ENCODE results near the gene GREM1. TPM values are rescaled to one million over a fixed set of nuclear protein-coding genes. Genes with fewer than 3 reads are reported as not detected.

GREM1 gene
- total and polyA plus RNA-seq, 3 donors from 2014 or later: 1.4 to 1.8 (median 1.6) TPM

GRCh38 chr15:32718227-32718820, 520 bp downstream of the GREM1 start:
- Histone ChIP-seq H3K4me3 (peak overlapping the region; percentile 36 to 54), H3K9me3 (no peaks in the 10 kb centered on the region), H3K4me1 (peaks cover 10% of the 10 kb centered on the region), H3K36me3 (ENCODE audit: low read depth, missing control alignments) (no peaks in the 10 kb centered on the region), H3K27me3 (no peaks in the 10 kb centered on the region), H3K27ac (no peak overlapping the region)
- WGBS, 2 donors: 1 to 3% methylated on average over 6 to 60 of the region's 60 CpGs
- intact Hi-C loops (cut with DNase I; ENCODE audit: low total_unique reads): no loop called here
- no peak for TF ChIP-seq POLR2A (IDR thresholded peaks at IDR 0.05)
- TF ChIP-seq, protein P1, sequence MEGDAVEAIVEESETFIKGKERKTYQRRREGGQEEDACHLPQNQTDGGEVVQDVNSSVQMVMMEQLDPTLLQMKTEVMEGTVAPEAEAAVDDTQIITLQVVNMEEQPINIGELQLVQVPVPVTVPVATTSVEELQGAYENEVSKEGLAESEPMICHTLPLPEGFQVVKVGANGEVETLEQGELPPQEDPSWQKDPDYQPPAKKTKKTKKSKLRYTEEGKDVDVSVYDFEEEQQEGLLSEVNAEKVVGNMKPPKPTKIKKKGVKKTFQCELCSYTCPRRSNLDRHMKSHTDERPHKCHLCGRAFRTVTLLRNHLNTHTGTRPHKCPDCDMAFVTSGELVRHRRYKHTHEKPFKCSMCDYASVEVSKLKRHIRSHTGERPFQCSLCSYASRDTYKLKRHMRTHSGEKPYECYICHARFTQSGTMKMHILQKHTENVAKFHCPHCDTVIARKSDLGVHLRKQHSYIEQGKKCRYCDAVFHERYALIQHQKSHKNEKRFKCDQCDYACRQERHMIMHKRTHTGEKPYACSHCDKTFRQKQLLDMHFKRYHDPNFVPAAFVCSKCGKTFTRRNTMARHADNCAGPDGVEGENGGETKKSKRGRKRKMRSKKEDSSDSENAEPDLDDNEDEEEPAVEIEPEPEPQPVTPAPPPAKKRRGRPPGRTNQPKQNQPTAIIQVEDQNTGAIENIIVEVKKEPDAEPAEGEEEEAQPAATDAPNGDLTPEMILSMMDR (IDR thresholded peaks at IDR 0.05): no peak
- no peak for DNase-seq

GRCh38 chr15:32718821-32719716, 1.3 kb downstream of the GREM1 start:
- Histone ChIP-seq H3K27me3 (no peaks in the 10 kb centered on the region), H3K36me3 (ENCODE audit: low read depth, missing control alignments) (no peaks in the 10 kb centered on the region), H3K9me3 (no peaks in the 10 kb centered on the region), H3K4me1 (peaks cover 10% of the 10 kb centered on the region), H3K4me3 (peak overlapping the region; percentile 36 to 54), H3K27ac (no peak overlapping the region)
- no peak for DNase-seq
- WGBS, 2 donors: 4 to 8% methylated on average over 30 to 70 of the region's 70 CpGs
- intact Hi-C loops (cut with DNase I; ENCODE audit: low total_unique reads): no loop called here
- no peak for TF ChIP-seq POLR2A (IDR thresholded peaks at IDR 0.05)
- TF ChIP-seq, protein P1 (IDR thresholded peaks at IDR 0.05): no peak

- H3K36me3 ChIP-seq (ENCODE audit: low read depth, missing control alignments): no peaks in the 10 kb centered on the region
- H3K9me3 ChIP-seq: no peaks in the 10 kb centered on the region
- no peak overlapping the region for H3K4me3 ChIP-seq
- H3K27me3 ChIP-seq: no peaks in the 10 kb centered on the region
- H3K27ac ChIP-seq: no peak overlapping the region
- intact Hi-C loops (cut with DNase I; ENCODE audit: low total_unique reads): no loop called here
- no peak for DNase-seq
- peaks cover 10% of the 10 kb centered on the region for H3K4me1 ChIP-seq
- TF ChIP-seq POLR2A (IDR thresholded peaks at IDR 0.05): no peak
- TF ChIP-seq, protein P1 (IDR thresholded peaks at IDR 0.05): no peak
- 78 to 89% methylated on average over 6 of the region's 6 CpGs for WGBS, 2 donors
Observed at GRCh38 chr15:32721596-32721995, 3.8 kb downstream of the GREM1 start.

GRCh38 chr15:32722136-32722535, 4.3 kb downstream of the GREM1 start:
- no peak overlapping the region for H3K27ac ChIP-seq
- DNase-seq: no peak
- no peak overlapping the region for H3K4me3 ChIP-seq
- no peaks in the 10 kb centered on the region for H3K36me3 ChIP-seq (ENCODE audit: low read depth, missing control alignments)
- H3K4me1 ChIP-seq: peaks cover 10% of the 10 kb centered on the region
- TF ChIP-seq POLR2A (IDR thresholded peaks at IDR 0.05): no peak
- TF ChIP-seq, protein P1 (IDR thresholded peaks at IDR 0.05): no peak
- H3K9me3 ChIP-seq: no peaks in the 10 kb centered on the region
- H3K27me3 ChIP-seq: no peaks in the 10 kb centered on the region
- intact Hi-C loops (cut with DNase I; ENCODE audit: low total_unique reads): no loop called here
